ENCODE data around the gene SGO2. TPM values are rescaled to one million over a fixed set of nuclear protein-coding genes. Genes with fewer than 3 reads are reported as not detected.

Gene SGO2
- total RNA-seq, 1 donor from 2014 or later: 4.9 TPM

DNA sequence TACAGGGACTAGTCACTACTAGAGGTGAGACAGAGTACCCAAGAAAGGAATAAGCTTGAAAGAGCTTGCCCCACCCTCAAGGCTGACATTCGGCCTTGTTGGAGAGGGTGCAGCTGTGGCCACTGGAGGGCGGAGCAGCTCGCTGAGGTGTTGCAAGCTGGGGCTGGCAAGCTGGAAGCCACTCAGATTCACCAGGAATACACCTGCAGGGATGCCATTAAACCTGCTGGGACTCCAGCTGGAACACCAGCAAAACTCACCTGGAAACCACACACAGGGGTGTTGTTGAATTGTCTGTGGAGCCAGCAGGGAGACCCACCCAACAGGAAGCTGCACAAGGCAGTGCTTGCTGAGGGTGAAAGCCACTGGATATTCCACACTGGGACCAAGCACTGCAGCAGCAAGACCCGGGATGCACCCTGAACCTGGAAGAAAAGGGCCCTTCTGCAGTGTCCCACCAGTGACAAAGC lies 42.2 kb upstream of the SGO2 start:
- Histone ChIP-seq H2AFZ (ENCODE audit: low read depth, low read length) (no peak overlapping the region), H3K27ac (ENCODE audit: low read depth, low read length) (no peak overlapping the region), H3K4me3 (ENCODE audit: insufficient read depth, low read depth, low read length) (no peak overlapping the region), H3K36me3 (ENCODE audit: insufficient read depth, low read length) (no peaks in the 10 kb centered on the region), H3K27me3 (ENCODE audit: insufficient read depth, low read length) (no peaks in the 10 kb centered on the region), H4K20me1 (ENCODE audit: insufficient read depth, low read length) (no peaks in the 10 kb centered on the region), H3K4me1 (ENCODE audit: insufficient read depth, low read length) (peaks cover 16% of the 10 kb centered on the region), H3K9ac (ENCODE audit: low read length) (no peak overlapping the region), H3K4me2 (ENCODE audit: low read length) (no peak overlapping the region), H3K9me3 (ENCODE audit: insufficient read depth, low read depth, low read length) (no peaks in the 10 kb centered on the region), H3K79me2 (ENCODE audit: insufficient read depth, low read length) (no peaks in the 10 kb centered on the region)
- no peaks in the 10 kb centered on the region for H3K9me3 Mint-ChIP-seq (ENCODE audit: unreplicated experiment)
- TF ChIP-seq EZH2 (IDR thresholded peaks at IDR 0.05; ENCODE audit: insufficient read depth, low read length): no peak
- TF ChIP-seq, protein P1, sequence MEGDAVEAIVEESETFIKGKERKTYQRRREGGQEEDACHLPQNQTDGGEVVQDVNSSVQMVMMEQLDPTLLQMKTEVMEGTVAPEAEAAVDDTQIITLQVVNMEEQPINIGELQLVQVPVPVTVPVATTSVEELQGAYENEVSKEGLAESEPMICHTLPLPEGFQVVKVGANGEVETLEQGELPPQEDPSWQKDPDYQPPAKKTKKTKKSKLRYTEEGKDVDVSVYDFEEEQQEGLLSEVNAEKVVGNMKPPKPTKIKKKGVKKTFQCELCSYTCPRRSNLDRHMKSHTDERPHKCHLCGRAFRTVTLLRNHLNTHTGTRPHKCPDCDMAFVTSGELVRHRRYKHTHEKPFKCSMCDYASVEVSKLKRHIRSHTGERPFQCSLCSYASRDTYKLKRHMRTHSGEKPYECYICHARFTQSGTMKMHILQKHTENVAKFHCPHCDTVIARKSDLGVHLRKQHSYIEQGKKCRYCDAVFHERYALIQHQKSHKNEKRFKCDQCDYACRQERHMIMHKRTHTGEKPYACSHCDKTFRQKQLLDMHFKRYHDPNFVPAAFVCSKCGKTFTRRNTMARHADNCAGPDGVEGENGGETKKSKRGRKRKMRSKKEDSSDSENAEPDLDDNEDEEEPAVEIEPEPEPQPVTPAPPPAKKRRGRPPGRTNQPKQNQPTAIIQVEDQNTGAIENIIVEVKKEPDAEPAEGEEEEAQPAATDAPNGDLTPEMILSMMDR (IDR thresholded peaks at IDR 0.05; ENCODE audit: insufficient read depth, low read depth, low read length): peak; percentile 16
- peaks cover 2% of the 10 kb centered on the region for H3K36me3 Mint-ChIP-seq (ENCODE audit: low read depth, unreplicated experiment)
- H3K27me3 Mint-ChIP-seq (ENCODE audit: low read depth, unreplicated experiment): no peaks in the 10 kb centered on the region
- DNase-seq (ENCODE audit: low read depth) (no peak), FAIRE-seq (no peak)
- H3K27ac Mint-ChIP-seq (ENCODE audit: unreplicated experiment): peak overlapping the region; percentile 22
- peaks cover 34% of the 10 kb centered on the region for H3K4me1 Mint-ChIP-seq (ENCODE audit: low read depth, unreplicated experiment)
- no peak overlapping the region for H3K4me3 Mint-ChIP-seq (ENCODE audit: unreplicated experiment)

DNA sequence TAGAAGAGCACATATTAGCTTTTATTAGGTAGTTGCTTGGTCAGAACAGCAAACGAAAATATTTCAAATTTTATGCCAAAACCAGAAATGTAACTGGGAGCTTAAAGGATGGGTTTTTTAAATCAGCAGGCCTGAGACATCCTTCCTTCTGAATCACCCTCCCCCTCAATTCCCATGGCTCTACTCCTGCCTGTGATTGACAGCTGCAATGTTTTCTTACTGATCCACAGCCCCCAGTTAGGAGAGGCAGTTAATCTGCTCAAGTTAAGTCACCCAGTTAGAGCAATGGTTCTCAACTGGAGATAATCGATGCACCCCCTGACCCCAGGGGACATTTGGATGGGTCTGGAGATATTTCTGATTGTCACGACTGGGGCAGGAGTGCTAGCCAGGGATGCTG lies 41.1 kb upstream of the SGO2 start:
- Mint-ChIP-seq H3K4me1 (ENCODE audit: low read depth, unreplicated experiment) (peaks cover 30% of the 10 kb centered on the region), H3K4me3 (ENCODE audit: unreplicated experiment) (no peak overlapping the region), H3K9me3 (ENCODE audit: unreplicated experiment) (no peaks in the 10 kb centered on the region), H3K36me3 (ENCODE audit: low read depth, unreplicated experiment) (no peaks in the 10 kb centered on the region), H3K27ac (ENCODE audit: unreplicated experiment) (peak overlapping the region; percentile 84), H3K27me3 (ENCODE audit: low read depth, unreplicated experiment) (no peaks in the 10 kb centered on the region)
- Histone ChIP-seq H3K4me2 (ENCODE audit: low read length) (no peak overlapping the region), H3K4me1 (ENCODE audit: insufficient read depth, low read length) (peaks cover 5% of the 10 kb centered on the region), H4K20me1 (ENCODE audit: insufficient read depth, low read length) (no peaks in the 10 kb centered on the region), H2AFZ (ENCODE audit: low read depth, low read length) (no peak overlapping the region), H3K79me2 (ENCODE audit: insufficient read depth, low read length) (no peaks in the 10 kb centered on the region), H3K9ac (ENCODE audit: low read length) (no peak overlapping the region), H3K27me3 (ENCODE audit: insufficient read depth, low read length) (no peaks in the 10 kb centered on the region), H3K9me3 (ENCODE audit: insufficient read depth, low read depth, low read length) (no peaks in the 10 kb centered on the region), H3K4me3 (ENCODE audit: insufficient read depth, low read depth, low read length) (no peak overlapping the region), H3K36me3 (ENCODE audit: insufficient read depth, low read length) (no peaks in the 10 kb centered on the region), H3K27ac (ENCODE audit: low read depth, low read length) (no peak overlapping the region)
- FAIRE-seq (no peak), DNase-seq (ENCODE audit: low read depth) (no peak)
- no peak for TF ChIP-seq EZH2 (IDR thresholded peaks at IDR 0.05; ENCODE audit: insufficient read depth, low read length)
- TF ChIP-seq, protein P1 (IDR thresholded peaks at IDR 0.05; ENCODE audit: insufficient read depth, low read depth, low read length): no peak

DNA sequence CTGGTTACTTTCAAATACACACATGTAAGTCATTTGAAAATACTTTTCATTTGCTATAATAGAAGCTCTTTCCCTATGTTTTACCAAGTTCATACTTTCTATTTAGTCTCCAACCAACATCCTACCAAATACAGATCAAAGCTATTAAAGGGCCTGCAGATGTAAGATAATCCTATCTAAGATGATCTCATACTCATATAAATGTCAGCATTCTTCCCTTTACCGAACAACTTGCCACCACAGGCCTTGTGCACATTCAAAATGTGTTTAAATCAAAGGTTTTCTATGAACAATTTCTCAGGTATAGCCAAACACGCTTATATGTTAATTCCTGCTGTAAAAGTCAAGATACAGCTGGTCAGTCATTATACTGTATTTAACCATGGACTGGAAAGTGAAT lies 39.5 kb upstream of the SGO2 start:
- Histone ChIP-seq H3K27me3 (ENCODE audit: insufficient read depth, low read length) (no peaks in the 10 kb centered on the region), H3K36me3 (ENCODE audit: insufficient read depth, low read length) (no peaks in the 10 kb centered on the region), H3K4me2 (ENCODE audit: low read length) (no peak overlapping the region), H3K4me1 (ENCODE audit: insufficient read depth, low read length) (no peaks in the 10 kb centered on the region), H4K20me1 (ENCODE audit: insufficient read depth, low read length) (no peaks in the 10 kb centered on the region), H3K27ac (ENCODE audit: low read depth, low read length) (no peak overlapping the region), H3K79me2 (ENCODE audit: insufficient read depth, low read length) (no peaks in the 10 kb centered on the region), H3K9ac (ENCODE audit: low read length) (no peak overlapping the region), H2AFZ (ENCODE audit: low read depth, low read length) (no peak overlapping the region), H3K9me3 (ENCODE audit: insufficient read depth, low read depth, low read length) (no peaks in the 10 kb centered on the region), H3K4me3 (ENCODE audit: insufficient read depth, low read depth, low read length) (no peak overlapping the region)
- Mint-ChIP-seq H3K9me3 (ENCODE audit: unreplicated experiment) (no peaks in the 10 kb centered on the region), H3K4me3 (ENCODE audit: unreplicated experiment) (no peak overlapping the region), H3K4me1 (ENCODE audit: low read depth, unreplicated experiment) (peaks cover 24% of the 10 kb centered on the region), H3K27me3 (ENCODE audit: low read depth, unreplicated experiment) (no peaks in the 10 kb centered on the region), H3K27ac (ENCODE audit: unreplicated experiment) (no peak overlapping the region), H3K36me3 (ENCODE audit: low read depth, unreplicated experiment) (peaks cover 7% of the 10 kb centered on the region)
- FAIRE-seq: no peak
- TF ChIP-seq, protein P1 (IDR thresholded peaks at IDR 0.05; ENCODE audit: insufficient read depth, low read depth, low read length): no peak
- peak; percentile 22 for DNase-seq (ENCODE audit: low read depth)
